HG02642 (cell line): ENCODE data around the gene CLDN10.
"Not testable (repeated sequence)": the region's sequence is repeated elsewhere in the genome, so short reads cannot be mapped to it uniquely, and the experiment has no call there.

Experiments
- ATAC-seq: cut with Tn5 transposase; IDR thresholded peaks from one replicate; pipeline ENCODE4 v1.9.1; 2021; ENCODE audit warnings: mild to moderate bottlenecking; ENCODE audit not compliant: unreplicated experiment, poor library complexity

The CLDN10 gene

GRCh38 chr13:95540888-95541287 lies 11.6 kb upstream of the CLDN10 start:
- ATAC-seq: no peak

DNA sequence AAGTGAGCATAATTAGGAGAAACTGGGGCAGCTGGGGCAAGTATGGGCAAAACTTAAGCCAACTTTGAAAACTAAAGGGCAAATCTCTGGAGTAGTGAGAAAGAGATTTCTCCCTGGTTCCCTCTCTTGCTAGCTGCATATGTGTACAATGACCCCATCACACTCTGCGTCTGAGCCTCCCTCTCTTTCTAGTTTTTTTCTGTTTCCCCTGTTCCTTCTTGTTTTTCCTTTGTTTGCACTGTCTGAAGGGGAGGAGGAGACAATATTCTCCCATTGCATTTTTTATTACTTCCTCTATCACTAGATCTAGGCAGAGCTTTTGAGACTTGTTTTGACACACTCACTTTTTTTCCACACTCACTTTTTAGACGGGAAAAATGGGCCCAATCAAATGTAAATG lies 11.2 kb upstream of the CLDN10 start:
- no peak for ATAC-seq

DNA sequence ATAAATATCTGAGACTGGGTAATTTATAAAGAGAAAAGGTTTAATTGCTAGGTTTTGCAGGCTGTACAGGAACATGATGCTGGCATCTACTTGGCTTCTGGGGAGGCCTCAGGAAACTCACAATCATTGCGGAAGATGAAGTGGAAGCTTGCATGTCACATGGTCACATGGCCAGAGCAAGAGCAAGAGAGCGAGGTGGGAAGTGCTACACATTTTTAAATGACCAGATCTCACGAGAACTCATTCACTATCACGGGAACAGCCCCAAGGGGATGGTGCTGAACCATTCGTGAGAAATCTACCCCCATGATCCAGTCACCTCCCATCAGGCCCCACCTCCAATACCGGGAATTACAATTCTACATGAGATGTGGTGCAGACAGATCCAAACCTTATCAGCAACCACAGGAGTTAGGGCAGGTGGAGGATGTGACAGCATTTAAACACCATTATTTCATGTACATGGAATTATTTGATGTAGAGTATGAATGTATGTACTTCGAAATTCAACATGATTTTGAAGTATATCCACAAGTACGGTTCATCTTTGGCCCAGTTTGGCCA lies 10.5 kb upstream of the CLDN10 start:
- ATAC-seq: no peak

- no peak for ATAC-seq
Measured at GRCh38 chr13:95544293-95544692, 8.2 kb upstream of the CLDN10 start.

DNA sequence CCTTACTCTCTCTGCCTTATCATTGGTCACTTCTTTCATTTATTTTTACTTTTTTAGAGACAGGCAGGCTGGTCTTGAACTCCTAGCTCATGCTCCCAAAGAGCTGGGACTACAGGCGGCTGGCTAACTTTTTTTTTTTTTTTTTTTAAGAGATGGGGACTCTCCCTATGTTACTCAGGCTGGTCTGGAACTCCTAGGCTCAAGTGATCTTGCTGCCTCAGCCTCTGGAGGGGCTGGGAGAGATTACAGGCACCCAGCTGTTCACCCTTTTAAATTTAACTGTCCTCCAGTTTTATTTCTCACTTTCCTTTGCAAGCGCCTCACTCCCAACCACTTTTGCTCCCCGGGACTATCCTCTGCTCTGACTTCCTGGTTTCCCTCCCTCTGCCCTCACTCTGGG lies 5.6 kb upstream of the CLDN10 start:
- no peak for ATAC-seq

DNA sequence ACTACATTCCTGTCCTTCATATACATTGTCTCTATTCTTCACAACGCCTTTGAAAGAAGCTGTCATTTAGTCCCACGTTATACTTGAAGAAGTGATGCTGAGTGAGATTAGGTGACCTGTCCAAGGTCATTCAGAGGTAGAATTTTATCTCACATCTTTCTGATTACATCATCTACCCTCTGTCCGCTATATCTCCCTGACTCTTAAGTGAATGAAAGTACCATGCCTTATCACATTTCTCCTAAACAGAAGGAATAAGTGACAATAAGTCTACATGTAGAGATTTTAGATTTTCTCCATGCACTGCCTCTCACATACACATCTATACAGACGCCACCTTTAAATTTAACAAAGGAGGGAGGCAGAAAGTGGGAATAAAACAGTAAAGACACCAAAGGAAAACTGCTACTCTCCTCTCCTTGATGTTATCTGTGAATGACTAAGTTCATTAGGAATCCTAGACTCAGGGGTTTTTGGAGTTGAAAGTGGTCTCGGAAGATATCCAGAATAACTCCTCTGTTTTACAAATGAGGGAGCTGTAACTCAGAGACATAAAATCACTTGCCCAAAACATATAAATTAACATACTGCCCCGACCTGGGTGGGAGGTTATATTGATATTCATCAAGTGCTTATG lies 4.9 kb upstream of the CLDN10 start:
- ATAC-seq: no peak

- no peak for ATAC-seq
Measured at GRCh38 chr13:95552208-95552538, 347 bp upstream of the CLDN10 start.

DNA sequence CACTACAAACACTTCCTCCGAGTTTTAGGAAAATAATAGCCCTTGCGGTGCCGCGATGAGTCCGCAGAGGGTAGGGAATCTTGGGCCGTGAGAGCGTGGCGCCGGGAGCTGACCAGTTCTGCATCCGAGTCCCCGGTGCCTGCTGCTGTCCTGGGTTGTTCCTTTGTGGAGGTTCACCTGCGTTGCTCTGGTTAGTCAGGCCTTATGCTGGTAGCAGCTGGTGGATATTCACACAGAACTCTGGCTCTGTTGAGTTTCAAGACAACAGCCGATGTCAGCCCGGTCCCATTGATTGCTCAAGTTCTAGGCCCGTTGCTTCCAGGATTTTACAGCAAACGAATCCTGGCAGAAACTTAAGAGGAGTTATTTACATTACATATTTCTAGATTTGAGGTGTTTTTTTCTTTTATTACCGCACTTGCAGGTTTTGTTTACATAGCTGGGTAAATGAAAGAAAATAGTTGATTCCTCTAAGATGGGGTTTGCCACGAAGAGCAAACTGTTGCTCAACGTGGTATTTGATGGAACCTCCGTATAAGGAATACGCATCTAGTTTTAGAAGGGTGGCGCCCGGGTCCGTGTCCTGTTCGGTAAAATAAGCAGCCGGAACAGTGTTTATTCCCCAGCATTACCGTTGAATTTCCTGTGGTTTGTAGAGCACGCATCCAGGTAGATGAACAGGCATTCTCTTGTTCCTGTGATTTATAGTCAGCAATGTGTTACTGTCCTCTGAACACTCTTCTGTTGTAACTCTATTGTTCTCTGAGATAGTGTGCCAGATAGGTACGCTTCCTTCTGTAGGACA lies 1.3 kb downstream of the CLDN10 start:
- ATAC-seq: no peak

DNA sequence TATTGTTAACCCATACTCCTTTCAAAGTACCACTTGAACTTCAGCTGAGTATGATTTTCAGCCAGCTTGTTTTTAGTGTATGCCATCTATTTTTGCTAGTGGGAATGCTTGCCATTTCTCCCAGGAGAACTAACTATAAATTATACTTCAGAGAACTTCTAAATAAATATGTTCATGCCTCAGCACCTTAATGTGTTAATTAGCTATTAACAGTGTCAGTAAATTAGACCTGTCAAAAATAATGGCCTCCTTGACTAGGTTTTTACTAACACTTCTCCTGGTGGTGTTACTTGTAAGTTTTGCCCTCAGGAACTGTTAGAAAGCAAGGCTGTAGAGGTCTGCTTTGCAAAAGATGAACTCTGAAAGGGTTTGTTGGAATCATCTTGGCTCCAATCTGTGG lies 4.5 kb downstream of the CLDN10 start:
- ATAC-seq: no peak

DNA sequence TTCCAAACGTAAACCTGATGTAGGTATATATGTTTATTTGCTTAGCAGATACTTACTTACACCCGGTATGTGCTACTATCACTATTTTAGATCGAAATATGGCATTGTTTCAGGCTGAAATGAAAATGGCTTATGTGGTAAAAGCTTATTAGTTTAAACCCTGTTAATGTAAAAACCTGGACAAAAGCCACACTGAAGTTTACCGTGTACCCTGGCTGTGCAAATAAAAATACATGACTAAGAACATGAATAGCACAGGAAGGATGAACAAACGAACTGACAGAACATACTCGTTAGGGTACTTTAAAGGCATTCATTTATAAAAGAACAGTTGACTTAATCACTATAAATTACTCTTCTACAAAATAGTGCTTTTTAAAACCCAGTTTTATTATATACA lies 6.6 kb downstream of the CLDN10 start:
- no peak for ATAC-seq

GRCh38 chr13:95560387-95560786 lies 7.9 kb downstream of the CLDN10 start:
- ATAC-seq: no peak

- ATAC-seq: no peak
Measured at GRCh38 chr13:95564091-95564490, 11.6 kb downstream of the CLDN10 start.

DNA sequence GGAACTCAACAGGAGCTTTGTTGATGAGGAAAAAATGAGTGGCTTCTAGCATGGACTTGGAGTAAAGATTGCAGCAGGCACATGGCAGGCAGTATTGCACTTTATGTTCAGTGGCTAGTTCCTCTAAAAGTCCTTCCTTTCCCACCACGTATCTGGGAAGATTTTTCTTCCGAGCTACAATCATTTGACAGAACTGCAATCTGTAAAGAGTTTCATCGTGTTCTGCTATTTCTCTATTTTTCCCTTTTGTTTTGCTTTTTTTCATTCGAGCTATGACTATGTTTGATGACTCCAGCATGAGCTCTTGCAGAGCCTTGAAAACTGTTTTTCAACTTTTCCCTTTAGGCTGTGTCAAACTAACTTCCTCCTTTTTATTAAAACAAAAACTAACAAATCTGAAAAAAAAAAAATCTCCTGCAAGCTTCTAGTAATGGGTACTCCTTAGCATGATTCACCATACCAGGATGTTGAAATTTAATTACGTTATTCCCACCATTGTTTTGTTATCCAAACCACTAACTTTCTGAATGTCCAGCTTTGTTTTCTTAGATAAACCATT lies 12.3 kb downstream of the CLDN10 start:
- ATAC-seq: no peak

DNA sequence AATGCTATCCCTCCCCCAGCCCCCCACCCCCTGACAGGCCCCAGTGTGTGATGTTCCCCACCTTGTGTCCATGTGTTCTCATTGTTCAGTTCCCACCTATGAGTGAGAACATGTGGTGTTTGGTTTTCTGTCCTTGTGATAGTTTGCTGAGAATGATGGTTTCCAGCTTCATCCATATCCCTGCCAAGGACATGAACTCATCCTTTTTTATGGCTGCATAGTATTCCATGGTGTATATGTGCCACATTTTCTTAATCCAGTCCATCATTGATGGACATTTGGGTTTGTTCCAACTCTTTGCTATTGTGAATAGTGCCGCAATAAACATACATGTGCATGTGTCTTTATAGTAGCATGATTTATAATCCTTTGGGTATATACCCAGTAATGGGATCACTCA lies 13.2 kb downstream of the CLDN10 start:
- not testable (repeated sequence) for ATAC-seq

- no peak for ATAC-seq
Measured at GRCh38 chr13:95568131-95568530, 15.6 kb downstream of the CLDN10 start.

- no peak for ATAC-seq
Measured at GRCh38 chr13:95570016-95570415, 17.5 kb downstream of the CLDN10 start.

DNA sequence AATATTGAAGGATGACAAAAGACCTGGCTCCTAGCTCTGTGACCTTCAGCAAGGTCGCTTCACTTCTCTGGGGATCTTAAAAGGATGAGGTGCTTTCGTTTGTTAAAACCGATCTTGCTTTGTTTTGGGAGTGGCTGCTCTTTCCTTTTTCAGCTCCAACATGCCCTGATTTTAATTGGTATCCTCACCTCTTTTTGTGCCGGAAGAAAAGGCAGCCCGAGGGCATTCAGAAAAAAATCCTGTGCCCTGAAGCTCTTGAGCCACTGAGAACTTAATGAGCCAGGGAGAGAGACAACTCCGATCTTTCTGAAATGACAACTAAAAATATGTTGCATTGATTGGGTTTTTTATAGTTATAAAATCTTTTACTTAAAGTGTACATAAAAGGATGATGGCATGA lies 19.4 kb downstream of the CLDN10 start:
- no peak for ATAC-seq

- ATAC-seq: no peak
Measured at GRCh38 chr13:95573221-95573620, 20.7 kb downstream of the CLDN10 start.

- ATAC-seq: peak; percentile 89
Measured at GRCh38 chr13:95579303-95579702, 26.8 kb downstream of the CLDN10 start.

GRCh38 chr13:95585867-95586266 lies 33.3 kb downstream of the CLDN10 start:
- no peak for ATAC-seq

DNA sequence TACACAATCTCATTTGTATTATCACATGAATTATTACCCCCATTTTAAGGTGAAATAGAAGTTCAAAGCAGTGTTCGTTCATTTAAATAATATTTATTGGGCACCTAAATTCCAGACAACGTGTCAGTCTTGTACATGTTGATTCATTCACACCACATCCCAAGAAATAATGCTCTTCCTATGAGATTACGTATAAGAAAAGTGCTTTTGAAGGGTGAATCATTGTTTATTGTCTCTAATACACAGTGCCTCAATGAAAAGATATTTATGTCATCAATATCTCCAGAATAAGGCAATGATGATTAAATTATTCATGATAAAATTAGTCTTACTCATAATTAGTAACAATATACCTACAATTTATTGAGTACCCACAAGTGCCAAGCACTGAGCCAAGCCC lies 35.6 kb downstream of the CLDN10 start:
- no peak for ATAC-seq

DNA sequence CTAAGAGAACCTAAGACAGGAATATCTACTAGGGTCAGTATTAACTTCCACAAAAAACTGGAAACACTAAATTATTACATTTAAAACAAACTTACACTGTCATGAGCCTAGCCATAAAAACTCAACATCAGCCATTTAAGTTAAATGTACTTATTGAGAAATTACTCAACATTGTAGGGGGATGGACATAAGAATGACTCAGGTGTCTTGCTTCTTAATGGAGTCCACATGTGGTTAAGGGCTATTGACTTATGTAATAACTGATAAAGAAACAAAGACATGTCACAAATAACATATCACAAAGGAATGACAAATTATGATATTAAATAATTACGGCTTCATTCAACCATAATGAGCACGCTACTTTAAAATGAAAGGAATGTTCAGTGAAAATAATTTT lies 36.2 kb downstream of the CLDN10 start:
- ATAC-seq: no peak
